Endothelial cell of umbilical vein (primary cell): ENCODE results near the gene PLCB4.

Experiments used
- CTCF ChIP-seq, 2 donors: IDR thresholded peaks; 1 replicate in 1 of 2; 2 replicates in 1 of 2; pipeline ENCODE4 v1.5.1; 2011; ENCODE audit warnings: low read length in 2 of 2, mild to moderate bottlenecking in 2 of 2, moderate library complexity in 2 of 2, control low read depth in 1 of 2, inconsistent platforms in 1 of 2, low read depth in 1 of 2; ENCODE audit not compliant: insufficient read depth in 1 of 2; ENCODE audit errors: extremely low read depth in 1 of 2
- EZH2 ChIP-seq: IDR thresholded peaks from 2 replicates; pipeline ENCODE4 v1.6.1; 2012; ENCODE audit warnings: borderline replicate concordance, low read depth, mild to moderate bottlenecking, moderate library complexity, low read length, inconsistent platforms; ENCODE audit not compliant: severe bottlenecking
- FOS ChIP-seq: IDR thresholded peaks from 2 replicates; pipeline ENCODE4 v1.6.1; 2011; ENCODE audit warnings: mild to moderate bottlenecking, low read length, moderate library complexity, borderline replicate concordance; ENCODE audit not compliant: insufficient read depth
- GATA2 ChIP-seq: IDR thresholded peaks from 2 replicates; pipeline ENCODE4 v1.7.0; 2011; ENCODE audit warnings: low read depth, mild to moderate bottlenecking, moderate library complexity, mixed read lengths, low read length; ENCODE audit not compliant: insufficient read length, insufficient read depth
- JUN ChIP-seq: IDR thresholded peaks from 2 replicates; pipeline ENCODE4 v1.6.1; 2011; ENCODE audit warnings: borderline replicate concordance, low read depth; ENCODE audit not compliant: insufficient read length, insufficient read depth
- MYC ChIP-seq: IDR thresholded peaks from one replicate; pipeline ENCODE4 v1.6.1; 2011; ENCODE audit warnings: mild to moderate bottlenecking, low read depth, low read length
- POLR2A ChIP-seq: IDR thresholded peaks from 2 replicates; pipeline ENCODE4 v1.6.1; 2012; ENCODE audit warnings: low read depth, mild to moderate bottlenecking, control low read depth, low read length
- POLR2AphosphoS5 ChIP-seq: IDR thresholded peaks from 2 replicates; pipeline ENCODE4 v1.6.1; 2012; ENCODE audit warnings: low read depth, mild to moderate bottlenecking, control low read depth, low read length, moderate library complexity; ENCODE audit not compliant: insufficient read depth
- TF ChIP-seq, protein P1 (sequence below): IDR thresholded peaks from 2 replicates; pipeline ENCODE4 v1.6.1; 2011; ENCODE audit not compliant: insufficient read depth, insufficient read length

GRCh38 chr20:9447182-9447581, 378.3 kb downstream of the PLCB4 start:
- no peak for TF ChIP-seq CTCF (IDR thresholded peaks at IDR 0.05; ENCODE audit: extremely low read depth in 1 of 2, insufficient read depth in 1 of 2, low read depth in 1 of 2, low read length in 2 of 2)
- no peak for TF ChIP-seq POLR2A
- TF ChIP-seq EZH2, result no peak
- TF ChIP-seq POLR2AphosphoS5, result no peak
- TF ChIP-seq GATA2, result no peak
- TF ChIP-seq FOS, result no peak
- TF ChIP-seq JUN, result no peak
- TF ChIP-seq, protein P1, sequence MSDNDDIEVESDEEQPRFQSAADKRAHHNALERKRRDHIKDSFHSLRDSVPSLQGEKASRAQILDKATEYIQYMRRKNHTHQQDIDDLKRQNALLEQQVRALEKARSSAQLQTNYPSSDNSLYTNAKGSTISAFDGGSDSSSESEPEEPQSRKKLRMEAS, result no peak
- no peak for TF ChIP-seq MYC
